ENCODE results near the gene ELANE. TPM values are rescaled to one million over a fixed set of nuclear protein-coding genes. Genes with fewer than 3 reads are reported as not detected.

Gene ELANE
- total and polyA plus RNA-seq, 12 donors: 0.48 to 3.4 (median 1.8) TPM; not detected in 6

GRCh38 chr19:879711-880438, 27.8 kb downstream of the ELANE start:
- H3K36me3 ChIP-seq (replicated peaks in 1 of 2): peaks cover 0 to 41% of the 10 kb centered on the region in 2 donors
- H3K27ac ChIP-seq: no peak overlapping the region
- no peaks in the 10 kb centered on the region for H3K4me1 ChIP-seq (replicated peaks in 1 of 2)
- intact Hi-C loops (cut with DNase I): no loop called here
- DNase-seq: no peak
- no peaks in the 10 kb centered on the region for H3K9me3 ChIP-seq (replicated peaks in 1 of 3)
- TF ChIP-seq POLR2A (IDR thresholded peaks at IDR 0.05) (no peak), CTCF (IDR thresholded peaks at IDR 0.05) (no peak)
- no peaks in the 10 kb centered on the region for H3K27me3 ChIP-seq
- H3K4me3 ChIP-seq: no peak overlapping the region
- WGBS, 4 donors: 82 to 93% (median 89%) methylated on average over 23 to 37 of the region's 37 CpGs

- Histone ChIP-seq H3K36me3 (replicated peaks in 1 of 2) (peaks cover 0 to 56% of the 10 kb centered on the region in 2 donors), H3K4me3 (no peak overlapping the region), H3K9me3 (replicated peaks in 1 of 3) (no peaks in the 10 kb centered on the region), H3K27ac (no peak overlapping the region), H3K4me1 (replicated peaks in 1 of 2) (no peaks in the 10 kb centered on the region), H3K27me3 (no peaks in the 10 kb centered on the region)
- intact Hi-C loops (cut with DNase I): no loop called here
- no peak for DNase-seq
- no peak for TF ChIP-seq CTCF (IDR thresholded peaks at IDR 0.05)
- TF ChIP-seq POLR2A (IDR thresholded peaks at IDR 0.05): no peak
- WGBS, 4 donors: 96 to 98% (median 97%) methylated on average over 25 to 34 of the region's 34 CpGs
These were observed 29.4 kb downstream of the ELANE start for GRCh38 chr19:881385-882071.

- no peak for DNase-seq
- 86 to 92% (median 91%) methylated on average over 10 to 27 of the region's 30 CpGs for WGBS, 4 donors
- TF ChIP-seq POLR2A (IDR thresholded peaks at IDR 0.05) (no peak), CTCF (IDR thresholded peaks at IDR 0.05) (no peak)
- H3K27ac ChIP-seq: no peak overlapping the region
- H3K27me3 ChIP-seq: no peaks in the 10 kb centered on the region
- H3K4me1 ChIP-seq (replicated peaks in 1 of 2): no peaks in the 10 kb centered on the region
- H3K9me3 ChIP-seq (replicated peaks in 1 of 3): no peaks in the 10 kb centered on the region
- H3K36me3 ChIP-seq (replicated peaks in 1 of 2): peaks cover 0 to 58% of the 10 kb centered on the region in 2 donors
- no peak overlapping the region for H3K4me3 ChIP-seq
- intact Hi-C loops (cut with DNase I): no loop called here
These were observed 30.9 kb downstream of the ELANE start for GRCh38 chr19:882871-883497.

- WGBS, 4 donors: 82 to 95% (median 92%) methylated on average over 7 to 22 of the region's 22 CpGs
These were observed 31.6 kb downstream of the ELANE start for GRCh38 chr19:883661-884211.

More at GRCh38 chr19:883661-884211, 31.6 kb downstream of the ELANE start:
- intact Hi-C loops (cut with DNase I): no loop called here
- Histone ChIP-seq H3K27me3 (no peaks in the 10 kb centered on the region), H3K27ac (no peak overlapping the region), H3K4me3 (no peak overlapping the region), H3K36me3 (replicated peaks in 1 of 2) (peaks cover 0 to 62% of the 10 kb centered on the region in 2 donors), H3K4me1 (replicated peaks in 1 of 2) (no peaks in the 10 kb centered on the region), H3K9me3 (replicated peaks in 1 of 3) (no peaks in the 10 kb centered on the region)
- no peak for DNase-seq
- TF ChIP-seq POLR2A (IDR thresholded peaks at IDR 0.05) (no peak), CTCF (IDR thresholded peaks at IDR 0.05) (no peak)

All from adrenal gland (tissue), 12 donors.